ENCODE measurements around the gene RHBDL1. TPM values are rescaled to one million over a fixed set of nuclear protein-coding genes. Genes with fewer than 3 reads are reported as not detected.

The RHBDL1 gene
- total RNA-seq, 2 experiments from 2014 or later, result 0.48 to 0.63 TPM

Other genes with a start within 250 kb of the RHBDL1 start
- 100 to 1,000 TPM; 107 to 108 TPM for gene CAPN15, start 148.0 kb upstream of the RHBDL1 start, total RNA-seq
- gene PRR35, start 115.3 kb upstream of the RHBDL1 start, total RNA-seq, result not detected
- under 1 TPM; 0.25 to 0.27 TPM for gene NHLRC4, start 108.7 kb upstream of the RHBDL1 start, total RNA-seq
- gene PIGQ, start 105.7 kb upstream of the RHBDL1 start, total RNA-seq, result 10 to 100 TPM; 46.7 to 50.8 TPM
- 10 to 100 TPM in 1 of 2 experiments, 1 to 10 TPM in 1; 8.9 to 11.1 TPM for gene RAB40C, start 85.6 kb upstream of the RHBDL1 start, total RNA-seq
- under 1 TPM; 0.15 to 0.19 TPM for gene WFIKKN1, start 44.7 kb upstream of the RHBDL1 start, total RNA-seq
- gene METTL26, start 39.4 kb upstream of the RHBDL1 start, total RNA-seq, result 100 to 1,000 TPM; 136 to 137 TPM
- gene MCRIP2, start 33.8 kb upstream of the RHBDL1 start, total RNA-seq, result 10 to 100 TPM; 63.5 to 73.0 TPM
- 10 to 100 TPM; 87.3 to 89.6 TPM for gene WDR90, start 26.3 kb upstream of the RHBDL1 start, total RNA-seq
- gene RHOT2, start 7.5 kb upstream of the RHBDL1 start, total RNA-seq, result 100 to 1,000 TPM; 136 to 147 TPM
- 100 to 1,000 TPM; 100 to 106 TPM for gene STUB1, start 4.7 kb downstream of the RHBDL1 start, total RNA-seq
- 10 to 100 TPM; 48.7 to 49.3 TPM for gene JMJD8, start 8.7 kb downstream of the RHBDL1 start, total RNA-seq
- 10 to 100 TPM; 22.0 to 23.6 TPM for gene WDR24, start 14.7 kb downstream of the RHBDL1 start, total RNA-seq
- 1 to 10 TPM; 4.1 to 5.7 TPM for gene FBXL16, start 30.1 kb downstream of the RHBDL1 start, total RNA-seq
- 10 to 100 TPM; 35.3 to 37.7 TPM for gene METRN, start 39.4 kb downstream of the RHBDL1 start, total RNA-seq
- gene ANTKMT, start 45.5 kb downstream of the RHBDL1 start, total RNA-seq, result 10 to 100 TPM; 69.1 to 69.9 TPM
- 1 to 10 TPM; 8.6 TPM for gene CCDC78, start 50.8 kb downstream of the RHBDL1 start, total RNA-seq
- 10 to 100 TPM; 29.0 to 31.5 TPM for gene HAGHL, start 51.4 kb downstream of the RHBDL1 start, total RNA-seq
- gene CIAO3, start 65.3 kb downstream of the RHBDL1 start, total RNA-seq, result 10 to 100 TPM; 33.4 to 34.5 TPM
- not detected for gene MSLN, start 85.1 kb downstream of the RHBDL1 start, total RNA-seq
- 10 to 100 TPM; 40.6 to 44.4 TPM for gene RPUSD1, start 112.7 kb downstream of the RHBDL1 start, total RNA-seq
- 100 to 1,000 TPM; 122 to 128 TPM for gene CHTF18, start 112.9 kb downstream of the RHBDL1 start, total RNA-seq
- gene GNG13, start 125.1 kb downstream of the RHBDL1 start, total RNA-seq, result not detected

Data from activated CD8-positive, alpha-beta memory T cell treated with anti-CD3 and anti-CD28 coated beads for 36 hours (primary cell).